H1 (cell line): ENCODE results near the gene PGM1. TPM values are rescaled to one million over a fixed set of nuclear protein-coding genes. Genes with fewer than 3 reads are reported as not detected.

Experiments
- CTCF ChIA-PET: fragments of 300-600 bp; sonication (Branson Sonifier 250); formaldehyde crosslinking; loops from one replicate; lab custom pipeline; 2021; ENCODE audit not compliant: partially characterized antibody; lab: Charles Lee
- POLR2A ChIA-PET: fragments of 300-600 bp; sonication (Branson Sonifier 250); formaldehyde crosslinking; loops from one replicate; lab custom pipeline; 2021; ENCODE audit warnings: inconsistent platforms; ENCODE audit not compliant: partially characterized antibody; lab: Charles Lee
- DNase-seq, 2 experiments: peaks; one replicate each; pipeline versions ENCODE4 v3.0.0 to v3.0.0-alpha.2; 2010 to 2022; ENCODE audit warnings: low spot score in 2 of 2, low read depth in 1 of 2, mixed read lengths in 1 of 2
- FAIRE-seq: peaks from 2 replicates; lab custom pipeline; 2011; peaks lifted over from hg19 to GRCh38; lab: Jason Lieb, UNC
- H2AFZ ChIP-seq: 2 replicates; pipeline ENCODE4 v1.8.1; 2012; ENCODE audit warnings: low read length, inconsistent platforms
- H2AK5ac ChIP-seq: 2 replicates; pipeline ENCODE4 v1.6.1; 2013; ENCODE audit warnings: low read depth, low read length
- H2BK120ac ChIP-seq: replicated peaks from 2 replicates; pipeline ENCODE3; 2013; ENCODE audit warnings: low read depth, low read length, inconsistent platforms
- H2BK12ac ChIP-seq: 2 replicates; pipeline ENCODE4 v1.6.1; 2013; ENCODE audit warnings: low read depth, low read length
- H2BK15ac ChIP-seq: 2 replicates; pipeline ENCODE4 v1.6.1; 2013; ENCODE audit warnings: low read length
- H2BK20ac ChIP-seq: 2 replicates; pipeline ENCODE4 v1.6.1; 2013; ENCODE audit warnings: low read length
- H2BK5ac ChIP-seq: 2 replicates; pipeline ENCODE4 v1.6.1; 2013; ENCODE audit warnings: low read depth, low read length
- H3K14ac ChIP-seq: 2 replicates; pipeline ENCODE4 v1.6.1; 2013; ENCODE audit warnings: inconsistent platforms; ENCODE audit not compliant: insufficient read length
- H3K18ac ChIP-seq: 2 replicates; pipeline ENCODE4 v1.6.1; 2013; ENCODE audit warnings: low read length; ENCODE audit errors: extremely low read depth
- H3K23ac ChIP-seq: 2 replicates; pipeline ENCODE4 v1.6.1; 2013; ENCODE audit warnings: inconsistent platforms; ENCODE audit not compliant: insufficient read length
- H3K23me2 ChIP-seq: 2 replicates; pipeline ENCODE4 v1.6.1; 2013; ENCODE audit warnings: low read depth, low read length
- H3K27ac ChIP-seq: 2 replicates; pipeline ENCODE4 v1.6.1; 2011; ENCODE audit warnings: low read depth, low read length, inconsistent platforms
- H3K27me3 ChIP-seq, 4 experiments: replicated peaks in 1 of 4; 1 replicate in 1 of 4; 2 replicates in 3 of 4; pipeline versions ENCODE4 v1.6.1 to v1.8.1; 2011 to 2013; ENCODE audit warnings: low read length in 3 of 4, mild to moderate bottlenecking in 3 of 4, inconsistent platforms in 2 of 4, mixed read lengths in 2 of 4, moderate library complexity in 1 of 4; ENCODE audit not compliant: control insufficient read depth in 3 of 4, insufficient read depth in 3 of 4; ENCODE audit errors: extremely low read depth in 1 of 4
- H3K36me3 ChIP-seq, 4 experiments: 2 replicates each; pipeline versions ENCODE4 v1.6.1 to v1.8.1; 2011 to 2013; ENCODE audit warnings: mild to moderate bottlenecking in 4 of 4, low read length in 3 of 4, moderate library complexity in 2 of 4, control low read depth in 1 of 4, inconsistent platforms in 1 of 4; ENCODE audit not compliant: insufficient read depth in 4 of 4, control insufficient read depth in 2 of 4
- H3K4ac ChIP-seq: replicated peaks from 2 replicates; pipeline ENCODE3; 2013; ENCODE audit warnings: low read length, low read depth, mixed read lengths, inconsistent platforms; ENCODE audit not compliant: insufficient read length
- H3K4me1 ChIP-seq, 4 experiments: replicated peaks in 1 of 4; 1 replicate in 1 of 4; 2 replicates in 3 of 4; pipeline versions ENCODE4 v1.6.1 to v1.8.1; 2011 to 2013; ENCODE audit warnings: low read length in 3 of 4, inconsistent platforms in 2 of 4, mixed read lengths in 1 of 4; ENCODE audit not compliant: insufficient read depth in 4 of 4, control insufficient read depth in 3 of 4
- H3K4me2 ChIP-seq, 2 experiments: 2 replicates each; pipeline versions ENCODE4 v1.6.1 to v1.8.1; 2011 to 2013; ENCODE audit warnings: low read depth in 2 of 2, low read length in 2 of 2, control low read depth in 1 of 2, inconsistent platforms in 1 of 2, mild to moderate bottlenecking in 1 of 2; ENCODE audit not compliant: insufficient read depth in 1 of 2
- H3K4me3 ChIP-seq, 4 experiments: fragments of 200-600, 300-600 bp in 1 of 4; sonication (generic), shearing (Covaris generic), sonication (Bioruptor Twin) in 1 of 4; 2 replicates each; pipeline versions ENCODE4 v1.5.1 to v1.8.1; 2011 to 2016; ENCODE audit warnings: low read length in 4 of 4, low read depth in 3 of 4, control low read depth in 2 of 4, inconsistent platforms in 2 of 4, mild to moderate bottlenecking in 2 of 4, mixed read lengths in 1 of 4, moderate library complexity in 1 of 4; ENCODE audit not compliant: insufficient read depth in 2 of 4; ENCODE audit errors: extremely low read depth in 1 of 4
- H3K56ac ChIP-seq: replicated peaks from 2 replicates; pipeline ENCODE3; 2013; ENCODE audit warnings: low read depth, mild to moderate bottlenecking, mixed read lengths, low read length, inconsistent platforms; ENCODE audit not compliant: insufficient read length
- H3K79me1 ChIP-seq: 2 replicates; pipeline ENCODE4 v1.6.1; 2013; ENCODE audit warnings: low read depth, low read length, control low read depth
- H3K79me2 ChIP-seq, 2 experiments: 2 replicates each; pipeline versions ENCODE4 v1.6.1 to v1.8.1; 2012 to 2013; ENCODE audit warnings: low read length in 2 of 2, mild to moderate bottlenecking in 2 of 2, inconsistent platforms in 1 of 2; ENCODE audit not compliant: insufficient read depth in 2 of 2, control insufficient read depth in 1 of 2
- H3K9ac ChIP-seq, 4 experiments: replicated peaks in 1 of 4; 1 replicate in 1 of 4; 2 replicates in 3 of 4; pipeline versions ENCODE4 v1.6.1 to v1.8.1; 2011 to 2013; ENCODE audit warnings: low read depth in 3 of 4, low read length in 3 of 4, control low read depth in 2 of 4, mild to moderate bottlenecking in 2 of 4, moderate library complexity in 2 of 4, inconsistent platforms in 1 of 4; ENCODE audit errors: extremely low read depth in 1 of 4
- H3K9me3 ChIP-seq, 2 experiments: 2 replicates each; pipeline versions ENCODE4 v1.6.1 to v1.8.1; 2012 to 2013; ENCODE audit warnings: mild to moderate bottlenecking in 2 of 2, moderate library complexity in 2 of 2, control low read depth in 1 of 2, inconsistent platforms in 1 of 2, low read depth in 1 of 2, low read length in 1 of 2, mixed read lengths in 1 of 2; ENCODE audit not compliant: insufficient read depth in 2 of 2
- H4K20me1 ChIP-seq, 2 experiments: replicated peaks in 1 of 2; 2 replicates each; pipeline versions ENCODE3 to v1.8.1; 2011 to 2013; ENCODE audit warnings: inconsistent platforms in 2 of 2, low read length in 2 of 2, mild to moderate bottlenecking in 1 of 2; ENCODE audit not compliant: insufficient read depth in 2 of 2, control insufficient read depth in 1 of 2
- H4K5ac ChIP-seq: 2 replicates; pipeline ENCODE4 v1.6.1; 2013; ENCODE audit warnings: low read length, low read depth, mixed read lengths, inconsistent platforms; ENCODE audit not compliant: insufficient read length
- H4K8ac ChIP-seq: 2 replicates; pipeline ENCODE4 v1.8.0; 2013; ENCODE audit warnings: mild to moderate bottlenecking, moderate library complexity, low read length, inconsistent platforms; ENCODE audit not compliant: insufficient read depth; ENCODE audit errors: extremely low read depth
- H4K91ac ChIP-seq: replicated peaks from 2 replicates; pipeline ENCODE3; 2013; ENCODE audit warnings: low read length, mixed read lengths, inconsistent platforms; ENCODE audit not compliant: insufficient read length
- CBX5 ChIP-seq: fragments of 300-800, 300-1000 bp; sonication (generic); IDR thresholded peaks from 2 replicates; pipeline ENCODE4 v1.7.1; 2016; ENCODE audit warnings: antibody characterized with exemption, low read length, low read depth
- CHD1 ChIP-seq: IDR thresholded peaks from 2 replicates; pipeline ENCODE4 v1.6.1; 2012; ENCODE audit warnings: low read depth, low read length, improper control_type of control experiment
- CHD2 ChIP-seq: IDR thresholded peaks from 2 replicates; pipeline ENCODE4 v1.6.1; 2012; ENCODE audit warnings: low read length, improper control_type of control experiment
- GTF2F1 ChIP-seq: IDR thresholded peaks from 2 replicates; pipeline ENCODE4 v1.6.1; 2012; ENCODE audit warnings: low read depth, low read length, improper control_type of control experiment, borderline replicate concordance
- JUND ChIP-seq: IDR thresholded peaks from 2 replicates; pipeline ENCODE4 v1.6.1; 2011; ENCODE audit warnings: mild to moderate bottlenecking, improper control_type of control experiment, low read length
- RBBP5 ChIP-seq: IDR thresholded peaks from 2 replicates; pipeline ENCODE4 v1.7.1; 2012; ENCODE audit warnings: low read depth, mild to moderate bottlenecking, inconsistent platforms, low read length, moderate library complexity, borderline replicate concordance
- RNF2 ChIP-seq: fragments of 200-900, 300-1000 bp; sonication (generic); IDR thresholded peaks from 2 replicates; pipeline ENCODE4 v1.7.1; 2016; ENCODE audit warnings: borderline replicate concordance, low read depth, mild to moderate bottlenecking, antibody characterized with exemption, low read length; ENCODE audit not compliant: poor library complexity, severe bottlenecking; ENCODE audit errors: missing control alignments
- SAP30 ChIP-seq: fragments of 300-600 bp; sonication (generic); IDR thresholded peaks from 2 replicates; pipeline ENCODE4 v1.7.1; 2012; ENCODE audit warnings: low read length, moderate library complexity, mild to moderate bottlenecking, inconsistent platforms; ENCODE audit not compliant: insufficient read depth, insufficient replicate concordance
- TAF7 ChIP-seq: optimal IDR thresholded peaks from 2 replicates; pipeline ENCODE3; 2011; ENCODE audit warnings: low read depth, mild to moderate bottlenecking, inconsistent platforms, low read length, moderate library complexity, borderline replicate concordance
- WGBS, 2 experiments: shearing (Covaris generic) in 1 of 2; methylation state at CpG; one replicate each; pipeline versions ENCODE4 v1.1.6 to v1.1.7; 2013 to 2015; ENCODE audit warnings: low lambda C conversion rate in 2 of 2, mixed read lengths in 2 of 2, inconsistent platforms in 1 of 2, low coverage in 1 of 2, missing lambda C conversion rate in 1 of 2; ENCODE audit not compliant: insufficient replicate concordance in 2 of 2, insufficient coverage in 1 of 2, insufficient read length in 1 of 2; ENCODE audit errors: extremely low coverage in 1 of 2, missing lambda C conversion rate in 1 of 2; 5-methylcytosine and 5-hydroxymethylcytosine counted together
- polyA plus RNA-seq, 7 experiments: library from polyadenylated mRNA; depleted of rRNA in 3 of 7; stranded (reverse) in 5 of 7; unstranded in 2 of 7; fragments of >200 nt in 5 of 7; fragments of 200-250 nt in 2 of 7; gene quantifications; 1 replicate in 5 of 7; 2 replicates in 1 of 7; 4 replicates in 1 of 7; pipeline versions ENCODE4 v1.2.1 to v1.2.3, GENCODE V29; 2011 to 2013; ENCODE audit warnings: missing spikeins in 2 of 7, mixed read lengths in 2 of 7
- total RNA-seq: library from RNA; stranded (reverse); fragmentation: NEBNext Ultra II Directional; extraction: Animal tissue kit (Norgen Biotek cat#: 25700); gene quantifications from 2 replicates; pipeline ENCODE4 v1.2.1, GENCODE V29; 2021

PGM1 gene
- total and polyA plus RNA-seq, 2 of the 8 experiments (the other 6 are each of a cell fraction or from before 2014, with no cell fraction given): 33.0 to 65.4 TPM

GRCh38 chr1:63617450-63617849 is 24.2 kb downstream of the PGM1 start:
- Histone ChIP-seq H2BK120ac (no peak overlapping the region), H3K18ac (no peak overlapping the region), H3K79me2 (no peaks in the 10 kb centered on the region), H4K5ac (no peak overlapping the region), H2AK5ac (no peak overlapping the region), H2BK12ac (no peak overlapping the region), H3K79me1 (peaks cover 2% of the 10 kb centered on the region), H3K56ac (no peak overlapping the region), H3K27me3 (no peaks in the 10 kb centered on the region), H2AFZ (no peak overlapping the region), H3K9me3 (no peaks in the 10 kb centered on the region), H3K27ac (no peak overlapping the region), H3K4me1 (peaks cover 0 to 6% (median 0%) of the 10 kb centered on the region in 4 experiments; a peak in 1 of 7 replicates), H3K4me2 (no peak overlapping the region), H4K91ac (no peak overlapping the region), H4K8ac (peak overlapping the region; percentile 3; the same call in 1 of the 2 replicates), H3K23ac (no peak overlapping the region), H2BK20ac (no peak overlapping the region), H3K14ac (no peak overlapping the region), H2BK15ac (no peak overlapping the region), H3K9ac (no peak overlapping the region), H3K36me3 (no peaks in the 10 kb centered on the region), H3K23me2 (no peaks in the 10 kb centered on the region), H3K4ac (no peak overlapping the region), H2BK5ac (no peak overlapping the region; the same call in 1 of the 2 replicates), H3K4me3 (no peak overlapping the region), H4K20me1 (no peaks in the 10 kb centered on the region)
- CTCF ChIA-PET: interaction anchor here (0.7 to 3.0 kb wide), 30 partner anchors 8 to 630 kb away, joined by 3 to 18 read pairs (median 5); no protein-coding TSS in a partner anchor
- FAIRE-seq (no peak), DNase-seq (no peak)
- TF ChIP-seq RBBP5 (no peak), GTF2F1 (no peak), SAP30 (no peak), CHD1 (no peak), RNF2 (no peak), CHD2 (no peak), CBX5 (no peak), JUND (no peak), TAF7 (no peak)
- 88% methylated on average over 6 of the region's 6 CpGs; no CpG with 5 or more reads in 1 of the 2 experiments for WGBS, 2 experiments
- POLR2A ChIA-PET: interaction anchor here (0.9 kb wide), 1 partner anchor 9 kb away, joined by 3 read pairs; no protein-coding TSS in a partner anchor
